NCI-H526 (cell line): Measurements from ENCODE around the gene GPR132.
"Not testable (repeated sequence)": the region's sequence is repeated elsewhere in the genome, so short reads cannot be mapped to it uniquely, and the experiment has no call there.

ENCODE experiments used
- DNase-seq, 2 experiments: peaks; one replicate each; lab custom pipeline; 2025; lab: John Stamatoyannopoulos, UW

GPR132 gene

DNA sequence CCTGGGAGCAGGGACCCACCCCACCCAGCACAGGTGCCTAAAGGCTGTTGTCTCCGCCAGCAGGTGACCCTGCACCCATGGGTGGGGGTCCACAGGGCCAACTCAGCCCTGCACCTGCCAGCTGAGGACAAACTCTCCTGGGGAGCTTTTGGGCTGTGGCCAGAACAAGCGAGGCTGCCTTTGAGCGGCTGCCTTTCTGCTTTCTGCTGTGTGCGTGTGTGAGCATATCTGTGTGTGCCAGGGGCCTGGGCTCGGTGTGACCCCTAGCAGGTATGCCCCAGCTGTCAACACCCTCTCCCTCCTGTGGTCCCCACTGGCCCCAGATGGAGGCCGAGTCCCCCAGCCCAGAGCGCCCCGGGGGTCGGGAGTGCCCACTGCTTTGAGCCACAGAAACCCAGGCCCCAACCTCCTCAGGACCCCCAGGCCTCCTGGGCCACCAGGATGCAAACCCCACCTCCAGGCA lies 25.9 kb upstream of the GPR132 start:
- DNase-seq = no peak

DNA sequence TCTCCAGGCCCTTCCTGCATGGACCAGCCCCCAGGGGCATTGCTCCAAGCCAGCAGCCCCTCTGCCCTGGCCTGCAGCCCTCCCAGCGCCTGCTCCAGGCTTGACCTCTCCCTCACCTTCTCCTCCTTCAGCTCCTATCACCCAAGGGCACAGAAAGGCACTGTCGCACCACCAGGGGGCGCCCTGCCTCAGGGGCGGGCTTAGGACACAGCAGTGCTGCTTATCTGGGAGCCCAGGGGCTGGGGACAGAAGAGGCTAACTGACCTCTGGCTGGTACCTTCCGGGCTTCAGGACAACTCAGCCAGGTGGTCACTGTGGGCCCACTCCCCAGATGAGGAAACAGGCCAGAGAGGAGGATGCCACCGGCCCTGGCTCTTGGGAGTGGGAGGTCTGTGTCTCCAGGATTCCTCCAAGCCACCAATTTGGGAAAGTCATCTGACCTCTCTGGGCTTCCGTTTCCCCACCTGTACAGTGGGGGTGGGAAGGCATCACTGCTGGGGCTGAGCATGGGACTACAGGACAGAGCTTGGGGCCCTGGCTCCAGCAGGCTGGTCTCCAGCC lies 25.3 kb upstream of the GPR132 start:
- DNase-seq = peak; percentile 36 to 90

DNA sequence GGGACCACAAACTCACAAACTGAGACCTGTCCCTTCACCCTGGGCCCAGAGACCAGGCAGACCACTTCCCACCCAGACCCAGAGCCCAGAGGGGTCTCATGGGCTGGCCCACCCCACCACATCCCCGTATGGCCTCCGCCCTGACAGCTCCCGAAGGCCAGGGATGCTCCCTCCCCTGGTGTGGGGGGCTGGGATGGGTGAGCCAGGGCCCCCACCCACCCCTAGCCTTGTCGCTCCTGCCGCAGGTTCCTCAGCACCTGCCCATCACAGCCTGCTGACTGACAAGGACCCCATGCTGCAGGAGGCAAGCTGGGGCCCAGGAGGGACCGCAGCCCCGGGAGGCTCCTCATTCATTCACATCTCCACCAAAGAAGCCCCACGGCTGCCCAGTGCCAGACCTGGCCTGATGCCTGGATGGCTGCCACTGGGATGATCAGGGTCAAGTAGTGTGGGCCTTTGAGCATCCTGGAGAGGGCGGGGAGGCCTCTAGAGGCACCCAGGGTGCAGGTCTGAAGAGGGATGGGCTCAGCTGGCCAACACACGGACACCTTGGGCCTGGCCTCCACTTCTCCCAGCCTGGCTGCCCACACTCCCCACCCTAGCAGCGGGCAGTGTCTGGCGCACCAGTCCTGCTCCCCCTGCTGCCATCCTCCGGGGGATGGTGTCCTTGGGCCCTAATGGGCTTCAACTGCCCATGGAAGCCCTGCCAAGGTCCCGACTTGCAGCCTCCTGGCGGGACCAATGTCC lies 24.7 kb upstream of the GPR132 start:
- no peak for DNase-seq

DNA sequence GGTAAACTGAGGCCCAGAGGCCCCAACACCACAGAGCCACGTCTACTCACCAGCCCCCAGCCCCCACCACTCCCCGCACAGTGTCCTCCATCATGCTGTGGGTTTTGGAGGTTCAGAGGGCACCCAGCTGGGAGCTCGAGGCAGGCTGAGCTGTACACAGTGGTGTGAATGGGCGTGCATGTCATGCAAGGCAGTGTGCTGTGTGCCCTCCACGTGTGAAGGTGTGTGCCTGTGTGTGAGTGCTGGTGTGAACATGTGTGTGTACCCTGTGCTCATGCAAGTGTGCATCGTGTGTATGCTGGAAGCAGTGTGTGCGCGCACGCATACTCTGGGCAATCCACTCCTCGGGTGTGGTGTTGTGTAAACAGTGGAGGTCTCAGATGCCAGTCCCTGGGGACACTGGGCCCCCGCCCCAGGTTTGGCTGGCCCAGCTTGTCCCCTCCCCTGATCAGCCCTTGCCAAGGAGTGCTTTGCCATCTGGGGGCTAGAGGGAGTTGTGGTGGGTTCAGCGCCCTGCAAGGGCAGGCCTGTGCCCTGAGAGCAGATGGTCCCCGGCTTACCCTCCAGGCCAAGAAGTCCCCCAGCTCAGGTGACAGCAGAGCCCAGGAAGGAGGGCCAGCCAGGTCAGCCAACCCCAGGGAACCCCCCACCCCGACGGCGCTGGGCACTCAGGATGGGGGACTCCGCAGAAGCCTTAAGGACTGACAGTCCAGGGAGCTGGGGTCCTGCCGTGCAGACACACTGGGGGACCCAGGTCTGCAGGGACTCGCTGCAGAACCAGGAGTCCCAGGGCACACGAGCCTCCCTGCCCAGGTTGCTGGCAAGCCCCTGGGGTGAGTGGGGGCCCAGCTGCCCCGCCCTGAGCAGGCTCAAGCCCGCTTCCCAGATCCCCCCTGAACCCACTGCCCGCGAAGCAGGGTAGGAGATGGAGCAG lies 23.8 kb upstream of the GPR132 start:
- peak in 1 of 2 experiments; percentile 48 for DNase-seq

DNA sequence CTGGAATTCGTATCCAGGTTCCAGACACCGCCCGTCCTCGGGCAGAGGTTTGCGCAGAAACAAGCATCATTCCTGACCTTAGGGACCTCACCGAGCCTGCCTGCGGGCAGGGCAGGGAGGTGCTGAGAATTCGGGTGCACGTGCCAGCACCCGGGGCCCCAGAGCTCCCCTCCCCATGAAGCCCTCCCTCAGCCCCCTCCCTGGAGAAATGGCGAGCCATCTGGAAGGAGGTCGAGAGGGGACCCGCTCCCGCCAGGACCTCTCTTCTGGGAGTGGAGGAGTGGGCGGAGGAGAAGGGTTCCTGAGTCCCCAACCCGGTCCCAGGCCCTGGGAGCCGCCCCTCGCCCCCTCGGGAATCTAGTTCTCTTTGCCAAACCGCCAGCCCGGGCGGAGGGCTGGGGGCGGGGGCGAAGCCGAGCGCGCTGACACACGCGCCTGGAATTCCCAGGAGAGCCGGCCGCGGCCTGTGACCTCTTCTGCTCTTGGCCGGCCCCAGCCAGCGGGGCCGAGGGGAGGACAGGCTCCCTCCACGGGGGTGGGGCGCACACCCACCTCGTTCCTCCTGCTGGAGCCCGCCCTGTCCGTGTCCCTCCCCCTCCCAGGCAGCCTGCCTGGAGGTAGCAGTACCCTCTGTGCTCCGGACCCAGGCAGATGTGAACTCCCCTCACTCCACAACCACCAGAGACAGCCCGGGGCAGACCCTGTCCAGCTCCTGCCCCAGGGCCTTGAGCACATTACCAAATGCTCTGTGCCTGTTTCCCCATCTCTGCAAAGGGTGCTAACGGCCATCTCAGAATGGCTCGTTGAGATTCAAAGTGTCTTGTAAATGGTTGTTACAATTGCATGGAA lies 23.0 kb upstream of the GPR132 start:
- peak in 1 of 2 experiments; percentile 58 for DNase-seq

DNA sequence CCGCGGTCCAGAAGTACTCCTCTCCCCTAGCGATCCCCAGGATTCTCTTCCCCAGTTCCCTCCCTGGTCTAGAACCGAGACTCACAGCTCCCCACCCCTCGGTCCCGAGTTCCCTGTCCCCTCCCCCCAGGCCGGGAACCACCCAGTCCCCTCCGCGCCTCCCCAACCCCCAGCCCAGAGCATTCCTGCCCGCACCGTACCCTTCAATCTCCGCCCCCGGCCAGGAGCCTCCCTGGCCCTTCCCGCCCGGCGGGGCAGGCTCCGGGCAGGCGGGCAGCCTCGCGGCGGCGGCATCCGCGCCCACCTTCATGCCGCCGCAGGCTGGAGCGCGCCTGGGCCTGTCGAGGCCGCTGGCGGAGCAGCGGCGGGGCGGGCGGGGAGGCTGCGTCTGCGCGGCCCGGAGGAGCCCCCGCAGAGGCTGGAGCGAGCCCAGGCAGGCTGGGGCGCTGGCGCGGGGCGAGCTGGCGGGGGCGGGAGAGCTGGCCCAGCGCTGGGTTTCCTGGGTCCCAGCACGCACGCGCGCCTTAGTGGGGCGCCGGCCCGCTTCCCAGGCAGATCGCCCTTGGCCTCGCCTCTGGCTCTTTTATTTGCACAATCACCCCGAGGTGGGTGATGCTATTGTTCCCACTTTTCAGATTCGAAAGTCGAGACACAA lies 22.2 kb upstream of the GPR132 start:
- DNase-seq = peak in 1 of 2 experiments; percentile 68

DNA sequence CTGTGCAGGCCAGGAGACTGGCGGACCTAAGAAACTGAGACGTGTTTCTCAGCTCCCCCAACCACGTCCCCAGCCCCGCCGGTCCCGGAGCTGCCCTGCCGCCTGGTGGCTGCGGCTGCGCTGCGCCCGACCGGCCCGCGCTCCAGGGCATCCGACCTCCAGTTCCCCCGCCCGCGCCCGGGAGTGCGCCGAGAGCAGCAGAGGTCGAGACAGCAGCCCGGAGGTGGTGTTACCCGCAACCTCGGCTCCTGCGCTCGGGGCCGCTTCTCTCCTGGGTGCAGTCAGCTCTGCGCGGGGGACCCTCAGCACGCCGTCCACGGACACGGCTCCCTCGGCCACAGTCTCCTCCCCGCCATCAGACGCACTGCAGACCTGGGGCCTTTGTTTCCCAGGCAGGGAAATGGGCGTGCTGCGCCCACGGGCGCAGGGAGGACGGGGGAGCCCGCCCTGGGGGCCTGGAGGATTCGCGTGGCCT lies 21.6 kb upstream of the GPR132 start:
- peak; percentile 37 to 91 for DNase-seq

DNA sequence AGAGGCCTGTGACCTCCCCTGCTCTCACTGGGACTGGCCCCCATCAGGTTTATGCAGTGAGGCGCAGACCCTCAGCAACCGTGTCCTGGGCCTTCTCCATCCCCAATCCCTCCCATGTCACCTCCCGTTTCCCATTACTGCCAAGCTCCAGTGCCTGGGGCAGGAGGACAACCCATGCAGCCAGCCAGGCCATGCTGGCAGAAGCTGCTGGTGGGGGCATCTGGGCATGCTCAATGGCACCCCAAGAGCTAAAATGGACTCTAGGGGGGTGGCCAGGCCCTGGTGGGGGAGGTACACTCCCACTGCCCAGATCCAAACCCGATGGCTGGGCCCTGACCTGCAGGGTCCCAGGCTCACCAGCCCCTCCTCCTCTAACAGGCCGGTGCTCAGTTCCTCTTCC lies 20.5 kb upstream of the GPR132 start:
- DNase-seq = no peak

DNA sequence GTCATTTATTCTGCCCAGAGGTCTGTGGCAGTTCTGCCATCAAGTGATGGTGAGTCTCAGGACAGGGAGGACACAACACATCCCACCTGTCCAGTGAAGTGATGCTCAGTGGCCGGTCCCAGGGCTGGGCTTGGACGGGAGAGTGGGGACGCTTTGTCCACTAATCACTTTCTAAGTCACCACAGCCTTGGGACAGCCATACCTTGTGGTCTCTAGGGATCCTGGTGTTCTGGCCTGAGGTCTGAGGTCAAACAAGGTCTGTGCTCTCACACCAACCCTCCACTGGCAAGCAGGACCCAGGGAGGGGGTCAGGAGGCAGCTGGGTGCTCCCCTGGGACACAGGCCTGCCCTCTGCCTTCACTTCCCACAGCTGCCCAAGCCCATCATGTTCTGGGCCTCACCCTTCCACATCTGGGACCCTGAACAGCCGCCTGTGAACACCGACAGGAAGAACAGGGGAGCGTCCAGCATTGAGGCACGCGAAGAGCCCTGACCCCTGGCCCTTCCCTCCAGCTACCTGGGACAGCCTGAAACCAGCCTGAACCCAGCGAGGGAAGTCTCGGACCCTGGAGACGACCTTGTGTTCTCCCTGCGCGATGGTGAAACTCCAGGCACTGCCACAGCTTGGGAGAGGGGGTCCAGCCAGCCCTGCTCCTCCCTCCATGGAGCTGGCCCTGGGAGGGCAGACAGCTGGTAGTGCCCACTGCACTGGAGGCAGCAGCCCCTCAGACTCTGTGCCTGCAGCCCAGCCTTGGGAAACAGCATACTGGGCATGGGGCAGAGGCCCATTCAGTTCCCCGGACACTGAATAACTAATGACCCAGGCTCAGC lies 19.7 kb upstream of the GPR132 start:
- no peak for DNase-seq

DNA sequence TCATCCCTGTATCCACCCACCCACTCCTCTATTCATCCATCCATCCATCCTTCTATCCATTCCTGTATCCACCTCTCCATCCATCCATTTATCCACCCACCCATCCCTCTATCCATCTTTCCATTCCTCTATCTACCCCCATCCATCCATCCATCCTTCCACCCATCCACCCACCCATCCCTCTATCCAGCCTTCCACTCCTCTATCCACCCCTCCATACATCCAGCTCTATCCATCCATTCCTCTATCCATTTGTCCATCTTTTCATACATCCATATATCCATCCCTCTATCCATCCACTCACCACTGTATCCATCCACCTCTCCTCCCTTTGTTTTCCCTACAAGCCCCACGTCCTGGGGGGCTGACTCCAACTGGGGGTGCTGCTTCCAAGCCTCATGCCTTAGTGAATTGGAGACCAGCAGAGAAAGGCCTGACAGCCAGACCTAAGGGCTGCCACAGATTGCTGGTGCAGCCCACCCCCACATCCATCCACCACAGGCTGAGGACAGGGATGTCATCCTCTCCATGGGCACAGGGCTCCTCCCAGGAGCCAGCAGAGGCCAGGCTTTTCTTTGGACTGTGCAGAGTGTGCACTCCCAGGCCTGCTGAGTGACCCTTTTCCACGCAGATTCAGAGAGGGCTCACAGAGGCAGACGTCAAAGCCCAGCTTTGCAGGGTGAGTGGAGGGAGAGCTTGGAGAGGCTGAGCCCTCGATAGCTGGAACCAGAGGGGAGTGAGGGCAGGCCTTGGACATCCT lies 18.9 kb upstream of the GPR132 start:
- DNase-seq = no peak

DNA sequence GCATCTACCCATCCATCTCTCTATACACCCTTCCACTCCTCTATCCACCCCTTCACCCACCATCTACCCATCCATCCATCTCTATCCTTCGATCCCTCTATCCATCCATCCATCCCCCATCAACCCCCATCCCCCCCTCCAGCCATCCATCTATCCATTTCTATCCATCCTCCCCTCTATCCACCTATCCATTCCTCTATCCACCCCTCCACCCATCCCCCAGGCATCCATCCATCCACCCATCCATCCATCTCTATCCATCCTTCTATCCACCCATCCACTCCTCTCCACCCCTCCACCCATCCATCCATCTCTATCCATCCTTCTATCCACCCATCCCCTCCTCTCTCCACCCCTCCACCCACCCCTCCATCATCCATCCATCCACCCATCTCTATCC lies 17.5 kb upstream of the GPR132 start:
- DNase-seq = no peak

DNA sequence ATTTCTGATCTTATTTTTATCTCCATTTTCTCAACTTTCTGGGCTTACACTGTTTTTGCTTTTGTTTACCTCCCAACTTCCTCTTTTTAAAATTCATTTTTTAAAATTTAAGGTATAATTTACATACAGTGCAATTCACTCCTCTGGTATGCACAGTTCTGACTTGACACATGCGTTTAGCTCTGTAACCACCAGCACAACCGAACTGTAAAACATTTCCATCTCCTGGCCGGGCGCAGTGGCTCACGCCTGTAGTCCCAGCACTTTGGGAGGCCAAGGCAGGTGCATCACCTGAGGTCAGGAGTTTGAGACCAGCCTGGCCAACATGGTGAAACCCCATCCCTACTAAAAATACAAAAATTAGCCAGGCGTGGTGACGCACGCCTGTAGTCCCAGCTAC lies 16.2 kb upstream of the GPR132 start:
- not testable (repeated sequence) for DNase-seq

DNA sequence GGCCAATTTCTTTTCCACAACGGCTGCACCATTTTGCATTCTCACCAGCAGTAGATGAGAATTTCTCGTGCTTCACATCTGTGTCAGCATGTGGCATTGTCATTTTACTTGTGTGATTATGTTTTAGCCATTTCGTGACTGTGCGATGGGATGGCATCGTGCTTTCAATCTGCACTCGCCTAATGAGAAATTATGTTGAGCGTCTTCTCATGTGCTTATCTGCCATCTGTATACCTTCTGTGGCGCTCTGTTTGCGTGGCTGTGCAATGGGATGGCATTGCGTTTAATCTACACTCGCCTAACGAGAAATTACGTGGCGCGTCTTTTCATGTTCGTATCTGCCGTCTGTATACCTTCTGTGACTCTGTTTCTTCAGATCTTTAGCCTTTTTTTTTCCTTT lies 14.9 kb upstream of the GPR132 start:
- DNase-seq = no peak

DNA sequence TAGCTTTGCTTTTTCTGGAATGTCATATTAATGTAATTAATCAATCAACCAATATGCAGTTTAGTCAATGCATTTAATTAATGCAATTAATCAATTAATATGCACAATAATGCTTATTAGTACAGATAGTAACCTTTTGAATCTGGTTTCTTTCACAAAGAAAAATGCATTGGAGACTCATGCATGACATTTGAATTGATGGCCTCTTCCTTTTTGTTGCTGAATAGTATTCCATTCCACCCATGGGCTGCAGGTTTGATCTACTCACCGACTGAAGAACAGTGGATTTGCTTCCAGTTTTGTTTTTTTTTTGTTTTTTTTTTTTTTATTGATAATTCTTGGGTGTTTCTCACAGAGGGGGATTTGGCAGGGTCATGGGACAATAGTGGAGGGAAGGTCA lies 13.1 kb upstream of the GPR132 start:
- DNase-seq = no peak

DNA sequence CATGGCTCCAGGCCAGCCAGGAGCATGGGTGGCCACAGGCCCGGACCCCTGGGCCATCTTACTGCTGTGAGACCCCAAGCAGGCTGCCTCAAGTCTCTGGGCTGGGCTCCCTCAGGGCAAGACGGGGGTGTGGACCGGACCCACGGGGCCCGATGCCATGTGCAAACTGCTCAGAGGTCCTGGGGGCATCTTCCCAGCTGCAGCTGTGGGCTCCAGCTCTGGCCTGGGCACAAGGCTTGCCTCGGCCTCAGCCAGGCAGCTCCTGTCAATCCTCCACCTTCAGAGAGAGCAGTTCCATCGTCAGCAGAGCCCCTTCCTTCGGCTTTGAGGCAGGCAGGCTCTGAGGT lies 12.4 kb upstream of the GPR132 start:
- DNase-seq = no peak

DNA sequence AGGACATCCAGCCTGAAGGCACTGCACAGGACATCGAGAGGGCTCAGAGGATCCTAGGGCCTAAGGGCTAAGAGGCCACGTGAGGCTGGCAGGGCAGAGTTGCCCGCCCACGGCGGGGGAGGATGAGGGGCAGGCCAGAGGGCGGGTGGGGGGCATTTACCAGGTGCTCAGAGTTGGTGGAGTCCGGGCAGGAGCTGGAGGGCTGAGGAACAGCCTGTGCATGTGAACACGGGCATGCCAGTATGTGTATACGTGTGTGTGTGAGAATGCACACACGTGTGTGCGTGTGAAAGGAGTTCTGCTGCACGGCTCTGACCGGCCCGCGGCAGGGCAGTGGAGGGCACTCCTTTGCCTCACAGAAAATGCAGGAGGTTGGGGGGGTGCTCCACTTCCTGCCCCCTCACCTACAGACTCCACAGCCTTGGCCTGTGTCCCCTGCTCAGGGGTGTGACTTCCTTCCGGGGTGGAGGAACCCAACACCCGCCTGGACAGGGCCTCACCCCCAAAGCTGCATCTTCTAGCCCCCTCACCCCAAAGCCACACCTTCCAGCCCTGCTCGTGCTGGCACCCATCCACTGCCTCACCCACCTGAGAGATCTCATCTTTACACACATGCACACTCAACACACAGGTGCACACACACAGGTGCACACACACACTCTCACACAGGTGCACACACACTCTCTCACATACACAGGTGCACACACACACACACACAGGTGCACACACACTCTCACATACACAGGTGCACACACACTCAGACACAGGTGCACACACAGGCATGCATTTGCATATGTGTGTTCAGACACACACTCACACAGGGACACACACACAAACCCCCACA lies 11.8 kb upstream of the GPR132 start:
- DNase-seq = no peak

DNA sequence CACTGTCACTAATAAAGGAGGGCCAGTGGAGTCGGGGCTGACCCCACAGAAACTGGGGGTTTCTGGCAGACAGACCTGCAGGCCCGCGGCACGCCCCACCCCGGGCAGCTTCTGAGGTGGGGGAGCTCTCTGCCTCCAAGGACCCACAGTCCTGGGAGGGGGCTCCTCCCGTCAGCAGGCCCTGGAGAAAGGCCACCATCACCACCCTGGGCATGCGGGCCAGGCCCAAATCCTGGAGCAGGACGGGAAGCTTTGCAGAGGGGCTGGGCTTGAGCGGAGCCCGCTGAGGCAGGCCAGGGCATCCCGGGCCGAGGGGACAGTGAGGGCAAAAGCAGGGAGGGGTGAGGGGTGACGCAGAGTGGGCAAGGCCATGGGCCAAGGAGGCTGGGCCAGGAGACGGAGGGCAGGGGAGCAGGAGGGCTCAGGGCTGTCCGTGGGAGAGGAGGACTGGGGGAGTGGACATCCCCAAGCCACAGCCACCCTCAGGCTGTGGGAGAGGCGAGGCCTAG lies 11.1 kb upstream of the GPR132 start:
- no peak for DNase-seq
